ENCODE measurements around the gene PLIN5. TPM values are rescaled to one million over a fixed set of nuclear protein-coding genes. Genes with fewer than 3 reads are reported as not detected.

PLIN5 gene
- total RNA-seq, 1 experiment from 2014 or later: 8.1 TPM

DNA sequence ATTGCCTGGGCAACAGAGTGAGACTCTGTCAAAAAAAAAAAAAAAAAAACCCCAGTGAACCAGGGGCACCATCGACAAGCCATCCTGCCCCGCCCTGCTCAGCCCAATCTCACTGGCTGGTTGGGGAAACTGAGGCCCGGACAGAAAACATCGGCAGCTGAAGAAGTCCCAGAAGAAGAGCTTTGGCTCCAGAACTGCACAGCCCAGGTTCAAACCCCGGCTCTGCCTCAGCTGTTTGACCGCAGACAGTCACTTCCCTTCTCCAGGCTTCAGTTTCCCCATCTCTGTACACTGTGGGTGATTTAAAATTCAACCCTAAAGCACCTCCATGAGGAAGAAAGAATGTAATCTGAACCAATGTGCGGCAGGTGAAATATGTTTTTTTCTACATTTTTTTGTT lies 33.9 kb upstream of the PLIN5 start:
- Histone ChIP-seq H4K20me1 (ENCODE audit: insufficient read depth) (no peaks in the 10 kb centered on the region), H3K36me3 (ENCODE audit: control insufficient read depth in 1 of 2, insufficient read depth in 2 of 2, low read length in 2 of 2) (no peaks in the 10 kb centered on the region), H3K4me3 (replicated peaks in 1 of 2; ENCODE audit: low read depth in 1 of 2, low read length in 2 of 2) (no peak overlapping the region), H3K79me2 (ENCODE audit: insufficient read depth, low read length) (peaks cover 39% of the 10 kb centered on the region), H2AFZ (ENCODE audit: low read depth, low read length, poor library complexity, severe bottlenecking) (no peak overlapping the region), H3K9me3 (ENCODE audit: control insufficient read depth in 1 of 2, insufficient read depth in 1 of 2, low read depth in 1 of 2, low read length in 2 of 2) (no peaks in the 10 kb centered on the region), H3K9ac (ENCODE audit: low read length) (peak overlapping the region; percentile 18; the same call in 1 of the 2 replicates), H3K9me2 (ENCODE audit: insufficient read depth) (no peaks in the 10 kb centered on the region), H3K4me1 (ENCODE audit: control insufficient read depth in 1 of 2, insufficient read depth in 2 of 2, low read length in 2 of 2) (peaks cover 22 to 43% of the 10 kb centered on the region in 2 experiments), H3K27me3 (ENCODE audit: insufficient read depth, low read length) (no peaks in the 10 kb centered on the region), H3K4me2 (ENCODE audit: low read length) (peak overlapping the region; percentile 37; the same call in 1 of the 2 replicates), H3K27ac (ENCODE audit: low read depth, low read length) (no peak overlapping the region; the same call in 1 of the 2 replicates)
- BruUV-seq (replicated peaks): no TSS peak
- TF ChIP-seq EZH2phosphoT487 (IDR thresholded peaks at IDR 0.05; ENCODE audit: borderline replicate concordance) (no peak), POLR2AphosphoS5 (IDR thresholded peaks at IDR 0.05; ENCODE audit: low read depth, low read length) (no peak), EZH2 (IDR thresholded peaks at IDR 0.05) (no peak), ZFX (IDR thresholded peaks at IDR 0.05) (no peak), SP1 (IDR thresholded peaks at IDR 0.05; ENCODE audit: low read depth) (no peak), CBX3 (IDR thresholded peaks at IDR 0.05; ENCODE audit: low read depth) (no peak), TCF7L2 (IDR thresholded peaks at IDR 0.05; ENCODE audit: borderline replicate concordance, extremely low read depth, insufficient read depth, insufficient read length) (no peak), JUND (IDR thresholded peaks at IDR 0.05) (no peak), ELF1 (IDR thresholded peaks at IDR 0.05; ENCODE audit: borderline replicate concordance, low read depth) (no peak), POLR2A (IDR thresholded peaks at IDR 0.05; ENCODE audit: borderline replicate concordance, extremely low read depth, insufficient read depth, insufficient read length) (no peak), RAD21 (IDR thresholded peaks at IDR 0.05; ENCODE audit: low read depth) (no peak), FOSL1 (IDR thresholded peaks at IDR 0.05; ENCODE audit: low read depth) (no peak)
- TF ChIP-seq, protein P1, sequence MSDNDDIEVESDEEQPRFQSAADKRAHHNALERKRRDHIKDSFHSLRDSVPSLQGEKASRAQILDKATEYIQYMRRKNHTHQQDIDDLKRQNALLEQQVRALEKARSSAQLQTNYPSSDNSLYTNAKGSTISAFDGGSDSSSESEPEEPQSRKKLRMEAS (IDR thresholded peaks at IDR 0.05): no peak
- TF ChIP-seq, protein P2, sequence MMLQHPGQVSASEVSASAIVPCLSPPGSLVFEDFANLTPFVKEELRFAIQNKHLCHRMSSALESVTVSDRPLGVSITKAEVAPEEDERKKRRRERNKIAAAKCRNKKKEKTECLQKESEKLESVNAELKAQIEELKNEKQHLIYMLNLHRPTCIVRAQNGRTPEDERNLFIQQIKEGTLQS (IDR thresholded peaks at IDR 0.05): no peak
- ChIA-PET RAD21 (ENCODE audit: low non-redundant PET in 1 of 2, low total read pairs in 2 of 2, uncharacterized antibody in 2 of 2, unreplicated experiment in 2 of 2) (no interaction called here), CTCF (interaction anchor here (1.1 to 5.0 kb wide), 5 partner anchors 7 to 68 kb away, joined by 4 to 29 read pairs (median 17); no protein-coding TSS in a partner anchor), POLR2A (interaction anchor here (1.8 kb wide), 1 partner anchor 64 kb away, joined by 4 read pairs; no protein-coding TSS in a partner anchor)
- DNase-seq (ENCODE audit: low read depth, low spot score) (no peak), ATAC-seq (no peak)
- intact Hi-C loops (cut with micrococcal nuclease): no loop called here

All from HCT116 (cell line).